A204.1 (cell line): Measurements from ENCODE around the gene BABAM2.
"Not testable (repeated sequence)": the region's sequence is repeated elsewhere in the genome, so short reads cannot be mapped to it uniquely, and the experiment has no call there.

Source experiments
- FAIRE-seq: peaks from 2 replicates; lab custom pipeline; 2012; peaks lifted over from hg19 to GRCh38; lab: Jason Lieb, UNC

Gene BABAM2

DNA sequence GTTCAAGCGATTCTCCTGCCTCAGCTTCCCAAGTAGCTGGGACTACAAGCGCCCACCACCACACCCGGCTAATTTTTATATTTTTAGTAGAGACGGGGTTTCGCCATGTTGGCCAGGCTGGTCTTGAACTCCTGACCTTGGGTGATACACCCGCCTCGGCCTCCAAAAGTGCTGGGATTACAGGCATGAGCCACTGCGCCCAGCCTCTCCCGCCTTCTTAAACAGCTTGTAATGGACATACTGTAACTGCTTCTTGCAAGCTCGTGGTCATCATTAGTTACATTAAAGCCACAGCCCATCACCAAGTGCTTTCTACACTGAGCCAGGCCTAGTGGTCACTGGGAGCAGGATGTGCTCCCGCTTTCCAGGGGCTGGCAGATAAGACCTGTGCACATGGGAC lies 444.7 kb downstream of the BABAM2 start:
- FAIRE-seq: not testable (repeated sequence)

DNA sequence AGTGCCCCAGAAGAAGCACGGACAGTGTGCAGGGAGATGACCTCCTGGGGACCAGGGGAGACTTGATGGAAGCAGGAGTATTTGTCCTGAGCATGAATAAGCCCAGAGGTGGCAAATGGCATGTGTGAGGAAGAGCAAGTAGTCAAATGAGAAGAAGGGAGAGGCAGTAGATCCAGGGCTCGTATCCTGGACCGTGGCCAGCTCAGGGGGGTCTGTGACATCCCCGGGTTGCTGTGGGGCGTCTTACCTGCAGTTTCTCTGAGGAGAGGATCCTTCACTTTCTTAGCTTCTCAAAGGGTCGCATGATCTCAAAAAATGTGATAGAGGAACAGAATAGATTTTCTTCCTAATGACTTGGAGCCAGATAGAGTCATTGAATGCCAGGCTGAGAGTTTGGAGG lies 445.1 kb downstream of the BABAM2 start:
- no peak for FAIRE-seq

DNA sequence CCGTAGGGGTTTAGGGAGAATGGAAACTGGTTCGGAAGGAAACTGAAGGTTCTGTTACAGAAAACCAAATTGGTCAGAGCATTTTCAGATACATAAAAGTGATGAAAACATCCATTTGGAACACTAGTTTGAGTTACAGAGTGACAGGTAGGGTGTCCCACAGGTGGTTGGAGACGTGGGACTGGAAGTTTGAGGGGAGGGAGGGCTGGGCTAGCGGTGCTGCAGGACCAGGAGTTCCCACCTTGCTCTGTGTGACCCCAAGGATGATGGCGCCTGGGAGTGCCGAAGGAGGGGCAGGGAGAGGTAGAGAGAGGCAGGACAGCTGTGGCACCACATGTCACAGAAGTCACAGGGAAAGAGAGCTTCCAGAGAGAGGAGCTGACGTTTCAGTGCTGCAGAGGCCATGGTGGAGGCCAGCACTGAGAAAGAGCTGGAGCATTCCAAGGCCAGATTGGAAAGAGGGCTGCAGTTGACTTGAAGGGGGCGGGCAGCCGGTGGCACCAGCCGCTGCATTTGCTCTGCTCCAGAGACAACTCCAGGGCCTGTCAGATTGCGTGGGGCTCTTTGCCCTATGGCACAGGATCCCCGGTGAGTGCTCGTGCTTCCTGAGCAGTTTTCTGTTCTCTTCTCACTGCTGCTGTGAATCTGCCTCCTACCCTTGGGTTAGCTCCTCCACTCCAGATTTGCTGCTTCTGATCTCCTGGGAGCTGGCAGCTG lies 445.9 kb downstream of the BABAM2 start:
- FAIRE-seq: no peak

DNA sequence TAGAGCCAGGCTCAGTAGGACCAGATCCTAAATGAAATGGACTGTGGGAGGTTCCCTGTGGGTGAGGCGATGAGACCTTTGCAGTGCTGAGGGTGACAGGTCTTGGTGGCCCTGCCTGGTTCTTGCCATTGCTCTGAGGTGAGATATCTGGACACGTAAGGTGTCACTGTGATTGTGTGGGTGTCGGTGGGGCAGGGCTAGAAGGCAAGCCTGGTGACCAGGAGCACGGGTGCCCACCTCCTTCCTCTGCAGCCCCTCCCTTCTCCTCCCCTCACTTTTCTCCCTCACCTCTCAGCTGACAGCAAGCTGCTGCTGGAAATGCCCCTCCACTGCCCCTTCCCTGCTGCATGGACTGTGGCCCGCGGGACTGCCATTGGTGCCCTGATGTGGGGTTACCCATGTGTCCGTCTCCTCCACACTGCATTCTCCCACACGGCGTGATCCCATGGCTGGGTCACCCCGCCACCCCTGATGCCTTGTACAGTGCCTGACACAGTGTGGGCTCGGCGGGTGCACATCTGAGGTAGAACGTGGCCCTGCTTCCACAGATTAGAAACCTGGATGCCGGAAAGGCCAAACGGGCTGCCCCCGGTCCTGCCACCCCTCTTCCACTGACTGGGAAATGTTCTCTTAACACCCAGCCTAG lies 446.6 kb downstream of the BABAM2 start:
- FAIRE-seq: no peak

DNA sequence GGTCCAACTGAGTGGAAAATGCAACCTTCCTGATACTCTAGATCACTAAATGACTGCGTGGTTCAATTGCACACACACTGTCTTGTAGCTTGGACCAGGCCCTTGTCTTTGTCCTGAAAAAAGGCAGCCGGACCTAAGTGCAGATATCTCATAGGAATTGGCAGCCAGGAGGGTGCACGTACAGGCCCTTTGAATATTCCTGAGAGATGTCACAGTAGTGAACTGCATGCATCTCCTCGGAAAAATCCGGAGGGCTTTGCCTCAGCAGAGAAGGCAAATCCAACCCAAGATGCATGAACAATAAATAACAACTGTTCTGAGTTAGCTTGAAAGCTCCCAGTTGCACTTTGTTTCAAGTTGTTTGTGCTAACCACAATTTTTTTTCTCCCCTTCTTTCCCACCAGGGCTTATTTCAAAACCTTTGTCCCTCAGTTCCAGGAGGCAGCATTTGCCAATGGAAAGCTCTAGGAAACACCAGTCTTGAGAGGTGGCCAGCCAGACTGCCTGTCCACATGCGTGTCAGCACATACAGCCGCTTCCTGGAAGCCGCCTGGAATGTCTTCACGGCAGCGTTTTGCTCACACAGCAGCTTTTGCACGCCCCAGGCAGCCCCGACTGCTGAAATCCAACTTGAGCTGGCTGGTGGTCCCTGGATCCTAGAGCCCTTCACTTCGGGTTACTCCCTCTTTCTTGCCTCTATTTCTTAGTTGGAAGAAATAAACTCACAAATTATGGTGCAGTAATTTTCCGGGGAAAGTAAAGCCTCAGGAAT lies 447.7 kb downstream of the BABAM2 start:
- no peak for FAIRE-seq

DNA sequence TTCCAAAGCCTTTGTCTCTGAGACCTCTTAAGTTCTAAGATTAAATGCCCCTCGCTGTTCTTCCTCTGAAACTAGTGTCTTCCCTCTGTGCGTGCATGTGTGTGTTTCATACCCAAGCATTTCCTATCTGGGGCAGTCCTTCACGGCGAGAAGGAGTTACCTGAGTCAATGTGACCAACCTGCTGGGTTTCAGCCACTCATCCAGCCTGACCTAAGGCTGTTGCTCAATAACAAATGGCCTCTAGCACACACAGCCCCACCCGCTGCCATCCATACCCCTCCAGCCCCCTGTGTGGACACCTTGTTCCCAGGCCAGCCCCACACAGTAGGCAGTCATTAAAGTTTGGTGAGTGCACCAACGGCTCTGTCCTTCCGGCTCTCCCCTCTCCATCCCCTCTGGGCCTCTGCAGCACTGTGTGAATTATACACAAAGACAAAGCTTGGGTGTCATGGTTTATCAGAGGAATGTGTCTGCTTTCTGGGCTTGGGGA lies 448.3 kb downstream of the BABAM2 start:
- no peak for FAIRE-seq

DNA sequence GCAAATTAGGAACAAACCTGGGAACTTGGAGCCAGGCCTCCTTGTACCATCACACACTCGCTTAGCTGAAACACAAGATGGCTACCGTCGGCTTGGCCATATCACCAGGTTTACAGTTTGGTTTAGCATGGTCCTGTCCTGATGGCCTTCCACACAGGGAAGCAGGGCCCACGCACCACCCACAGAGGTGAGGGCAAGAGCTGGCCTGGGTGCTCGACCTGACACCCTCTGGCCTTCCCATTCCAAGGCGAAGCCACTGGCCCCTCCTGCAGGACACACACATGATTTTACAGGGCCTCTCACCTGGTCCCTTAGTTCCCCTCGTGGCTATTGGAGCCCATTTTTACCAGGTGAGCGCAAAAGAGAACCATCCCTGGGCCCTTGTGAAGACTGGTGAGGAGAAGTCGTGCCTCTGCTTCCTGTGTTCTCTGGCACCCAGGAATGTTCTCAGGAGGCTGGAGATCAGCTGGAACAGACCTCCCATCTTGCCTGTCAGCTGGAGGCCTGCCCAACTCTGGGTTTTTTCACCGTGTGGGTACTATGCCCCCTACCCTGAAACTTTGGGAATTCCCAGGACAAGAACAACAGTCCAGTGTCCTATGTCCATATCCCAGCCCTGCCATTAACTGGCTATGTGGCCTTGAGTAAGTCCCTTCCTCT lies 449.1 kb downstream of the BABAM2 start:
- no peak for FAIRE-seq

DNA sequence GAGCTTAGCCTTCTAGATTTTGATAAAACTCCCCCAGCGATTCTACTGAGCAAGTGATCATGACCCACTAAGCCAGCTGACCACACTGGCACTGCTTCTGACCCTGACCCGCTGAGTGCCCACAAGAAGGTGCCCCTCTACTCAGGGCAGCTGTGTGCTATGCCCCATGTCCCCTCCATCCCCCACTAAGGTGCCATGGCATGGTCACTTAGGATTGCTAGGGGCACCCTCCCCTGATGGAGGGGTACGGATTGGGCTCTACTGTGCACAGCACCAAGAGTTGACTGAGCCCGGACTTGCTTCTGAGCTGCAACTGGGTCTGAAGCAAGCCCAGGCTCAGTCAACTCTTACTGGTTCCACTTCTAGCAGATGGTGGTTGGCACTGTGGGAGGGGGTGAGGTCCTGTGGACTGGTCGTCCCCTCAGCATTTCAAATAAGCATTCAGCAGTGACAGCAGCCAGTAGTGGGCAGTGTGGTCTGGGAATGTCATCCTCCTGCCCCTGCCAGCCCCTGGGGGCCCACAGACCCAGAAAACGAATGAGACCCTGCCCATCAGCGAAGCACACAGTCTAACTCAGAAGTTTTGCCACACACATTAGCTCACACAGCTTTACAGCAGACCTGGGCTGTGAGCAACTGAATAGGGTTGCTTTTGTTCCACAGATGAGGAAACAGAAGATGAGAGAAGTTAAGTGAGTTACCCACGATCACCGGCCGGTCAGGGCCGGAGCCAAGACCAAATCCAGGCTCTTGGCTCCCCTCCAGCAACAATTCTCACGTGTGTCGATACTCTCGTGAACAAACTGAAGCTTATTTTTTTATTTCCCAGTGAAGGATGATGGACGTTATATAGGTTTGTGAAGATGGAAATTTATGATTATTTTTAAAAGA lies 450.0 kb downstream of the BABAM2 start:
- no peak for FAIRE-seq

- FAIRE-seq: no peak
Measured at GRCh38 chr2:28341208-28341891, 450.8 kb downstream of the BABAM2 start.

DNA sequence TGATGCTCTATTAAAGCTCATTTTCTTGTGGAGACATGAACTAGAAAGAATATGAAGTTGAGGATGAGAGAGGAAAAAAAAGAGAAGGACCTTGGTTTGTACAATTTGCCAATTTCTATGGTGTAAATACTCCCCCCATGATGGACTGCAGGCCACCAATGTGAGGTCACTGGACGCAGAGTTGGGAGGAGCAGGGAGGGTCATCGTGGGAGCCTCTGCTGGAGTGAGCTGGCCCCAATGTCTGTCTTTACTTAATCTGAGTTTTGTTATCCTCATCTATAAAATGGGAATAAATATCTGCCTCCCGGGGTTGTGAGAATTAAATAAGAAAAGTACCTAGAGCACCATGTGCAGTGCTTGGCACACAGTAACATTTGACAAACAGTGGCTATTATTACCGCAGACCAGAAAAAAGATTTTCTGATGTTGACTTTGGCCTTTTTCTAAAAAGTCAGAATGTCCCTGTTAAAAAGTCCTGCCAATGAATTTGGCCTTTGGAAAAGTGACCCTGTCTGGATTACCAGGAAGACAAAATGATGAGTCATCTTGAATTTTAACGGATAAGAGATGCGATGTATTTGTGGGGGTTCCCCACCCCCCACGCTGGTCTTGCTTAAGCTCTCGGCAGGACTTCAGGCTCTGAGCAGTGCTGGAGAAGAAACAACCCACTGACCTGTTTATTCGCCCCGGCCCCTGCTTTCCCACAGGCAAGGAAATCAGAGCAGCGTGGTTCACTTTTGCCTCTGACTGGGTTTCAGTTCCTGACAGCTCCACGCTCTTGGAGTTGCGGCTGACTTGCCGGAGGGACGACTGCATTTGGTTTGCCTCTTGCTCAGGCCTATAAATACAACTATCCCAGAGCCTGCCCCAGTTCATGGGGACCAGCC lies 451.8 kb downstream of the BABAM2 start:
- no peak for FAIRE-seq

DNA sequence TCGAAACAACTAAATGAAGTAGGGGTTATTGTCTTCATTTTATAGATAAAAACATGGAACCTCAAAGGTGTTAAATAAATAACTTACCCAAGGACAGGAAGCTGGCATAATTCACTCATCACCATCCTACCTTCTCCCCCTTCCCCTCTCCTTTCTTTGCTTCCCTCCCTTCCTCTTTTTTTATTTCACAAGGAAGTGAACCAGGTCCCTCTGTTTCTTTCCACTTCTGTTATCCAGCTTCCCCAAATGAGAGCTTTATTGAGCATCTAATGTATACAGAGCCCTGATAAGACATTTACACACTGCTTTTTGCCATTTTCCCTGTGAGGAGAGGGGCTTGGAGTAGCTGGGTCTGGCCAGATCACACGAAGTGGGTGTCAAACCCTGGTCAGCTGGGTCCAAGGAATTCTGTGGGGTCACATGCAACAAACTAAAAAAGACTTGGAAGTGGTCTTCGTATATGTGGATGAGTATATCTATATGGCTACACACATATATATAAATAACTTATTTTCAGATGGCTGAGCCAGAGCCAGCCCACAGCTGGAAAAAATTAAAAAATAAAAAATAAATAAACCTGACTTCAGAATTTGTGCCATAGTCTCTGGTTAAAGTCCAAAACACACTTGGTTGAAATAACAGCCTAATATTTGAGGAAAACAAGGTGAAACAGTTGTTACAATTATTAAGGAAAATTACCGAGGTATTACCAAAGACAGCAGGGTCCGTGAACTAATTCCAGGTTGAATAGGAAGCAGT lies 452.8 kb downstream of the BABAM2 start:
- no peak for FAIRE-seq

GRCh38 chr2:28343971-28344715 lies 453.6 kb downstream of the BABAM2 start:
- FAIRE-seq: no peak

- FAIRE-seq: no peak
Measured at GRCh38 chr2:28344756-28345373, 454.3 kb downstream of the BABAM2 start.

DNA sequence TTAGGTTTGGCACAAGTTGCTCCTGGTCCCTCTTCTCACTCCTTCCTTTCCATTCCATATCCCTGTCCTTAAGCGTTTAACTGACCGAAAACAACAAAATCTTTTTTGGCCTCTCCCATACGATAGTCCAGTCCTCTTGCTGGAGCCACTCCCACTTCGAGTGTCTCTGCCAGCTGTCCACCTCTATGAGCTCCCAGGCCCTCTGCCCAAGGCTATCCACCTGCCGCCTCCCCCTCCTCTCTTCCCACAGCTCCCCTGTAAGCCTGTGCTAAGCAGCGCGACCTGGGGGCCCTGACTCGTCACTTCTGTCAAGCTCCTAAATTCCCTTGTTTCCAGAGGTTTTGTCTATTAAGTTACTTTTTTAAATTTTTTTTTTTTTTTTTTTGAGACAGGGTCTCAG lies 455.1 kb downstream of the BABAM2 start:
- FAIRE-seq: no peak

DNA sequence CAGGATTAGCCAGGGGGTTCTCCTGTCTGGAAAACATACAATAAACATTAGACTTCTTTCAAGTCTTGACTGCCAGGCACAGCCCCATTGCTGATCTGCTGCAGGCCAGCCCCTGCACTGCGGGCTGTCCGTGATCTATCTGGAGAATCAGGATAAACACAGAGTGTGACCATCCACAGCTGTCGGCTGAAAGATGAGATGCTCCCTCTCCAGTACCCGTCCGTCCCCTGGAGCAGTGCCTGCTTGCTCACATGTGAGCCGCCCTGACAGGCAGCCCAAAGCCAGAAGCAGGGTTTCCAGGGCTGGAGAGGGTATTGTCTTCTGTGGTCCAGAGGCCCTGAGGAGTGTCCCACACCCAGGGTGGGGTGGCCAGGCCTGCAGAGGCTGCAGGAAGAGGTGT lies 456.1 kb downstream of the BABAM2 start:
- no peak for FAIRE-seq

- FAIRE-seq: no peak
Measured at GRCh38 chr2:28347193-28347592, 456.7 kb downstream of the BABAM2 start.

DNA sequence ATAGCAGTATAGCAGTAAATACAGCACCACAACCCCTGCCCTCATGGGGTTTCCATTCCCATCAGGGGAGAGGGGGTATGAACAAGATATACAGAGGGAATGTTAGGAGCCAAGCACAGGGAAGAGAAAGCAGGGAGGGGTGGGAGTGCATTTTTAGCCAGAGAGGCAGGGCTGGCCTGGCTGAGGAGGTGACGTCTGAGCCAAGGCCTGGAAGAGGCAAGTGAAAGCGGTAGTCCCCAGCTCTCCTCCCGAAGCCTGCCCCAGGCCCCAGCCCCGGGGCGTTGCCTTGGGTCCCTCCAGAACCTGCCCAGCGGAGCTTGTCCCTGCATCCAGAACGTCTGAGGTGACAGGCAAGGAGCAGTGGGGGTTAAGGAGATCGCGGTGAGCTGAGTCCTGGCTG lies 457.1 kb downstream of the BABAM2 start:
- FAIRE-seq: no peak

DNA sequence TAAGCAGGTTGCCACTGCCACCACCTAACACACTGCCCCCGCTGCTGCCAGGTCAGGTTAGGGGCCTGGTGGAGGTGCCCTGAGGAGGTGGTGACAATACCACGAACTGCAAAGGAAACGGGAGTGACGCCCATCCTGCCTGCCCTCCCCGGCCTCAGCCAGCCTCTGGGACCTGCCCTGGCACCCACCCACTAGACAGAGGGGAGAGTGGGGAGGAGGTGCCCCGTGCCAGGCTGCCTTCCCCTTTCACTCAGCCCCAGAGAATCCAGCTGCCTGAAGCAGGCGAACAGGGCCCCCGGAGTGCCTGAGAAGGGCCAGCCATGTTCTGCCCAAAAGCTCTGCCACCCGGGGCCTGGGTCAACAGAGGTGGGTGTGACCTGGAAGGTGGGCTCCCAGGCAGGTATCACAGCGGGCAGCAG lies 457.6 kb downstream of the BABAM2 start:
- FAIRE-seq: no peak
